GM23248 (cell line): ENCODE data around the gene SNRPA. TPM values are rescaled to one million over a fixed set of nuclear protein-coding genes. Genes with fewer than 3 reads are reported as not detected.

Source experiments
- DNase-seq: peaks from one replicate; pipeline ENCODE4 v3.0.0-alpha.2; 2015
- H2AFZ ChIP-seq: fragments of 200-600 bp; sonication (generic); 2 replicates; pipeline ENCODE4 v1.6.1; 2016; ENCODE audit warnings: antibody characterized with exemption
- H3F3A ChIP-seq: fragments of 200-600 bp; sonication (generic); 2 replicates; pipeline ENCODE4 v1.6.1; 2016; ENCODE audit warnings: mild to moderate bottlenecking, antibody characterized with exemption, mixed run types; ENCODE audit not compliant: insufficient read depth
- H3K27ac ChIP-seq: fragments of 200-600 bp; sonication (generic); 2 replicates; pipeline ENCODE4 v1.5.1; 2016; ENCODE audit warnings: mild to moderate bottlenecking
- H3K27me3 ChIP-seq: fragments of 200-600 bp; sonication (generic); replicated peaks from 2 replicates; pipeline ENCODE4 v1.6.1; 2016; ENCODE audit warnings: mild to moderate bottlenecking; ENCODE audit not compliant: insufficient read depth
- H3K36me3 ChIP-seq: fragments of 200-600 bp; sonication (generic); 2 replicates; pipeline ENCODE4 v1.6.1; 2016; ENCODE audit warnings: low read depth, mild to moderate bottlenecking
- H3K4me1 ChIP-seq: fragments of 200-600 bp; sonication (generic); 2 replicates; pipeline ENCODE4 v1.6.1; 2016; ENCODE audit warnings: mild to moderate bottlenecking; ENCODE audit not compliant: insufficient read depth
- H3K4me2 ChIP-seq: fragments of 200-600 bp; sonication (generic); one replicate; pipeline ENCODE4 v1.6.1; 2016; ENCODE audit warnings: mild to moderate bottlenecking; ENCODE audit not compliant: unreplicated experiment
- H3K4me3 ChIP-seq: fragments of 200-600 bp; sonication (generic); 2 replicates; pipeline ENCODE4 v1.5.1; 2016; ENCODE audit warnings: mild to moderate bottlenecking
- H3K79me2 ChIP-seq: fragments of 200-600 bp; sonication (generic); 2 replicates; pipeline ENCODE4 v1.6.1; 2016; ENCODE audit warnings: mild to moderate bottlenecking; ENCODE audit not compliant: insufficient read depth
- H3K9ac ChIP-seq: fragments of 200-600 bp; sonication (generic); 2 replicates; pipeline ENCODE4 v1.6.1; 2016; ENCODE audit warnings: mild to moderate bottlenecking
- H3K9me2 ChIP-seq: fragments of 200-600 bp; sonication (generic); 2 replicates; pipeline ENCODE4 v1.6.1; 2016; ENCODE audit warnings: mixed run types, mild to moderate bottlenecking, moderate library complexity; ENCODE audit not compliant: insufficient read depth
- H3K9me3 ChIP-seq: fragments of 200-600 bp; sonication (generic); one replicate; pipeline ENCODE4 v1.6.1; 2017; ENCODE audit warnings: low read depth
- H4K20me1 ChIP-seq: fragments of 200-600 bp; sonication (generic); 2 replicates; pipeline ENCODE4 v1.6.0; 2016; ENCODE audit not compliant: insufficient read depth
- EZH2 ChIP-seq: fragments of 200-600 bp; sonication (generic); IDR thresholded peaks from 2 replicates; pipeline ENCODE4 v1.6.1; 2018; ENCODE audit warnings: antibody characterized with exemption, mild to moderate bottlenecking; ENCODE audit not compliant: insufficient read depth, poor library complexity, severe bottlenecking
- EZH2phosphoT487 ChIP-seq: fragments of 200-600 bp; sonication (generic); IDR thresholded peaks from 2 replicates; pipeline ENCODE4 v1.6.1; 2018; ENCODE audit warnings: antibody characterized with exemption, moderate library complexity, mild to moderate bottlenecking, low read depth; ENCODE audit not compliant: insufficient read depth
- WGBS, 2 experiments: methylation state at CpG; one replicate each; pipeline ENCODE4 v1.1.6; 2015 to 2017; ENCODE audit warnings: low lambda C conversion rate in 2 of 2, low coverage in 1 of 2; ENCODE audit errors: missing lambda C conversion rate in 2 of 2; 5-methylcytosine and 5-hydroxymethylcytosine counted together
- in situ Hi-C: fragments of 300-500 bp; cut with MboI; formaldehyde crosslinking; loops from 2 replicates; pipeline ENCODE4 v1.15.0; 2020
- polyA plus RNA-seq: library from polyadenylated mRNA; unstranded; fragments of >200 nt; fragmentation: Nextera tagmentation; extraction: Ambion mirVana; gene quantifications from 2 replicates; pipeline ENCODE4 v1.2.1, GENCODE V29; 2016
- total RNA-seq: library from RNA; depleted of rRNA; stranded (reverse); fragments of >200 nt; shearing (Covaris generic); gene quantifications from 2 replicates; pipeline ENCODE4 v1.2.3, GENCODE V29; 2014

The SNRPA gene
- total and polyA plus RNA-seq, 2 experiments from 2014 or later: 30.6 to 58.5 TPM

DNA sequence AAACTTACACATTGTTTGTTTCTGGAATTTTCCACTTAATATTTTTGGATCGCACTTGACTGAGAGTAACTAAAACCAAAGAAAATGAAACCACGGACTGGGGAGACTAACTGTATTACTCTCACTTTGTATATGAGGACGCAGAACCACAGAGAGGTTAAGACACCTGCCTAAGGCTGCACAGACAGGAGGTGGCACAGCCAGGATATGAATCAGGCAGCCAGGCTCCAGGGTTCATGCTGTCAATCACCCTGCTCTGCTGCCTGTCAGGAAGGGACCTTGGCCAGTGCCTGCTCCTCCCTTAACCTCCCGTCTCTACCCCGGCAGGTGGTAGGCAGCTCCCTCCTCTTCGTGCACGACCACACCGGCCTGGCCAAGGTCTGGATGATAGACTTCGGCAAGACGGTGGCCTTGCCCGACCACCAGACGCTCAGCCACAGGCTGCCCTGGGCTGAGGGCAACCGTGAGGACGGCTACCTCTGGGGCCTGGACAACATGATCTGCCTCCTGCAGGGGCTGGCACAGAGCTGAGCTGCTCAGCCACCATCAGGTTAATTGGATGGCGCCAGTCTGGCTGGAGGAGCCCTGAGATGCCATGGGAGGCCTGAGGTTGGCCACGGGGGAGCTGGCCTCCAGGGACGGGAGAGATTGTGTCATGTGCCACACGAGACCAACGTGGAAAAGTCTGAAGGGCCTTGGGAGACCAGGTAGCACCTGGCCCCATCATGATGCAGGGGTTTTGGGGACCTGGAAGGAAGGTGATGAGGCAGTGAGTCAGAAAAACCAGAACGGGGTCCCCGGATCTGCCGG is 11.8 kb upstream of the SNRPA start:
- H3K9me2 ChIP-seq: no peaks in the 10 kb centered on the region
- H3K27ac ChIP-seq: peak overlapping the region; percentile 96
- H3K9me3 ChIP-seq: no peaks in the 10 kb centered on the region
- H3K9ac ChIP-seq: peak overlapping the region; percentile 84
- in situ Hi-C loops: no loop called here
- H3K27me3 ChIP-seq: no peaks in the 10 kb centered on the region
- H2AFZ ChIP-seq: no peak overlapping the region
- 54 to 58% methylated on average over 22 of the region's 22 CpGs for WGBS, 2 experiments
- peaks cover 16% of the 10 kb centered on the region for H3K4me1 ChIP-seq
- H4K20me1 ChIP-seq: no peaks in the 10 kb centered on the region
- peaks cover under 1% of the 10 kb centered on the region for H3K36me3 ChIP-seq
- no peaks in the 10 kb centered on the region for H3K79me2 ChIP-seq
- no peak overlapping the region for H3K4me3 ChIP-seq
- no peak overlapping the region for H3K4me2 ChIP-seq
- H3F3A ChIP-seq: peaks cover 31% of the 10 kb centered on the region
- TF ChIP-seq EZH2: no peak
- TF ChIP-seq EZH2phosphoT487: no peak
- no peak for DNase-seq

DNA sequence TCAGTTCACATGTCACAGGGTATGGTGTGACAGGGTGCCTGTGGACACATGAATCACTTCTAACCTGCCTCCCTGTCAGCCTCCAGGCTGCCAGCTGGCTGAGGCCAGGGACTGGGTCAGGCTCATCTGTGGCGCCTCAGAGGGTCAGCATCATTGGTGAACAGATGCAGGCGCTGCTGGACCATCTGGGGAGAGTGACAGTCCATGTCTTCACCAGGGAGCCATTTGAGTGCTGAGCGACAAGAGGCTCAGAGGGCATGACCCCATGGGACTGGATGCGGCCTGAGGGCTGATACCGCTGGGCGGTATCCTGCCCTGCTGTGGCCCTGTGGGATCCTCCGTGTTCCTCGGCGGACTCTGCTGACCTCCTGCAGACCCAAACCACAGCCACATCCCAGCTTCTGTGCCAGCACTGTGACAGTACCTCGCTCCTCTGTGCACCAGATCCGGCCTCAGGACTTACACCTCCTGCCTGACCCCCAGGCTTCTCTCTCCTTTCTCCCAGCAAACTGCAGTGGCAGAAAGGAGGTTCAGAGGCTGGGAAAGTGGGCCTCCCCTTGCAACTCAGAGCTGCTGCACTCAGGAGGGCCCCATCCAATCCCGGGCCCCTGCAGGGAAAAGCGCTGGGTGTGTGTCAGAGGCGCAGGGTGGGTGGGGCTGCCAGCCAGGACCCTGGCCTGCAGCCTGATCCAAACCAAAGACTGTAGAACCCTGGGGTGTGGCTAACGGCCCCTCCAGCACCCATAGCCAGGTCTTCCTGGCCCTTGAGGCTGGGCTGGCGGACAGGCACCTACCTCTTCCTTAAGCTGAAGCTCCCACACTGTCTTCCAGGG is 10.9 kb upstream of the SNRPA start:
- Histone ChIP-seq H2AFZ (no peak overlapping the region), H3K4me1 (peaks cover 17% of the 10 kb centered on the region), H4K20me1 (no peaks in the 10 kb centered on the region), H3F3A (peaks cover 31% of the 10 kb centered on the region), H3K27me3 (no peaks in the 10 kb centered on the region), H3K9me3 (no peaks in the 10 kb centered on the region), H3K9me2 (no peaks in the 10 kb centered on the region), H3K4me3 (no peak overlapping the region), H3K4me2 (no peak overlapping the region), H3K36me3 (no peaks in the 10 kb centered on the region; the same call in none of the 2 replicates), H3K79me2 (no peaks in the 10 kb centered on the region), H3K27ac (peak overlapping the region; percentile 96), H3K9ac (peak overlapping the region; percentile 84)
- in situ Hi-C loops: no loop called here
- peak; percentile 69 for DNase-seq
- TF ChIP-seq EZH2phosphoT487: no peak
- TF ChIP-seq EZH2: no peak
- WGBS, 2 experiments: 34 to 41% methylated on average over 16 of the region's 16 CpGs

DNA sequence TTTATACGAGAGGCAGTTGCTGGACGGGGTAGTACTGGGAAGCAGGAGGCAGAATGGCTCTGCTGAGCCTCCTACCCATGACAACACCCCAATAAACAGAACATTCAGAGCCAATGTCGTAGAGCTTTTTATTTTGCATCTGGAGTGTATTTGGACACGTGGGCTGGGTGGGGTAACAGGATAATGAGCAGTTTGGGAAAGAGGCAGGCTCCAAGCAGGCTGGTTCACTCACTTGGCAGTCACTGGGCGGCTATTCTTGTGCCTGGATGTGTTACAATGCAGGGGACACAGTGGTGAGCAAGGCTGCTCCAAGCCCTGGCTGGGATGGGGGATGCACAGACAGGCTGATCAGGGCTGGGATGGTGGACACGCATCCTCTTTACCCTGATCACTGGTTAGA is 10.3 kb upstream of the SNRPA start:
- no peaks in the 10 kb centered on the region for H3K9me3 ChIP-seq
- H3F3A ChIP-seq: peaks cover 37% of the 10 kb centered on the region
- H3K9me2 ChIP-seq: no peaks in the 10 kb centered on the region
- no peak overlapping the region for H3K4me2 ChIP-seq
- 12 to 15% methylated on average over 6 of the region's 6 CpGs for WGBS, 2 experiments
- H3K27ac ChIP-seq: peak overlapping the region; percentile 96
- in situ Hi-C loops: no loop called here
- H3K9ac ChIP-seq: peak overlapping the region; percentile 84
- H3K4me3 ChIP-seq: no peak overlapping the region
- H4K20me1 ChIP-seq: no peaks in the 10 kb centered on the region
- peak; percentile 96 for DNase-seq
- no peaks in the 10 kb centered on the region for H3K79me2 ChIP-seq
- no peak overlapping the region for H2AFZ ChIP-seq
- no peaks in the 10 kb centered on the region for H3K27me3 ChIP-seq
- no peak for TF ChIP-seq EZH2
- TF ChIP-seq EZH2phosphoT487: no peak
- peaks cover 24% of the 10 kb centered on the region for H3K4me1 ChIP-seq
- H3K36me3 ChIP-seq: no peaks in the 10 kb centered on the region; the same call in none of the 2 replicates

DNA sequence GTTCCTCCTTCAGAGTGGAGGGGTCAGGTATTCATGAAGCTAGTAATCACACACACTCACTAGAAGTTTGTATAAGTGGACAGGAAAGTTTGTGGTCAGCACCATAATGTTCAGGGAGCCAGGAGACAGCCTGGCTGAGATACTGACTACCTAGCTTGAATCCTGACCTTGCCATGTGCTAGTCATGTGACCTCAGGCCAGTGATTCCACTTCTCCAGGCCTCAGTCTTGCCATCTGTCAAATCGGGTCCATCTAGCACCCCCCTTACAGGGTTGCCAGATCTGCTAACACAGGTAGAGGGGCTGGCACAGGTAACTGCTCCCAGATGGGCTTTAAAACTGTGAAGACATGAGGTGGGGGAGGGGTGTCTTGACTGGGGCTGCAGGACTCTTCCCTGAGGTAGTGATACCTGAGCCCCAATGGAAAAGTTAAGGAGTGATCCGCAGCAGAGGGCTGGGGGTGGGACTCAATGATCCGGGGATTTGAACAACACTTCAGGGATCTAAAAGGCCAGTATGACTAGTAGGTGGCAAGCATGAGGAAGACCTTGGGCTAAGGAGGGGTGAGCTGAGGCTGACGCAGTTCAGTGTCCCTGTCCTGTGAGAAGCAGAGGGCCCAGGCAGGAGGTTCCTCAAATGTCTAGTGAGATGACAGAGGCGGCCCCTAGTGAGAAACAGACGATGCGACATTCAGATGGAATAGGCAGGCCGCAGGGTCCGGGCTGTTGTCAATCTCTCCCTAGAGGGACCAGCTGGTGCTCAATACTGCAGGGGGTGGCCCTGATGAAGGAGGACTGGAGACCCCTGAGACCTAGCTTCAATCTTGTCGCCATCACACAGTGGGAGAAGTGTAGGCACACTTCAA is 9.2 kb upstream of the SNRPA start:
- in situ Hi-C loops: no loop called here
- no peaks in the 10 kb centered on the region for H4K20me1 ChIP-seq

More for the DNA sequence above, 9.2 kb upstream of the SNRPA start:
- Histone ChIP-seq H2AFZ (no peak overlapping the region), H3K36me3 (no peaks in the 10 kb centered on the region), H3K79me2 (no peaks in the 10 kb centered on the region), H3F3A (peaks cover 39% of the 10 kb centered on the region), H3K9me2 (no peaks in the 10 kb centered on the region), H3K4me1 (peaks cover 27% of the 10 kb centered on the region), H3K9ac (peak overlapping the region; percentile 84), H3K27ac (peak overlapping the region; percentile 96), H3K9me3 (no peaks in the 10 kb centered on the region), H3K4me3 (no peak overlapping the region), H3K27me3 (no peaks in the 10 kb centered on the region), H3K4me2 (no peak overlapping the region)
- TF ChIP-seq EZH2phosphoT487 (no peak), EZH2 (no peak)
- no peak for DNase-seq
- WGBS, 2 experiments: 80 to 83% methylated on average over 9 to 10 of the region's 10 CpGs
